ENCODE results near the gene ACTL7B. TPM values are rescaled to one million over a fixed set of nuclear protein-coding genes. Genes with fewer than 3 reads are reported as not detected.

The ACTL7B gene
- total RNA-seq, 1 experiment from 2014 or later, result not detected

DNA sequence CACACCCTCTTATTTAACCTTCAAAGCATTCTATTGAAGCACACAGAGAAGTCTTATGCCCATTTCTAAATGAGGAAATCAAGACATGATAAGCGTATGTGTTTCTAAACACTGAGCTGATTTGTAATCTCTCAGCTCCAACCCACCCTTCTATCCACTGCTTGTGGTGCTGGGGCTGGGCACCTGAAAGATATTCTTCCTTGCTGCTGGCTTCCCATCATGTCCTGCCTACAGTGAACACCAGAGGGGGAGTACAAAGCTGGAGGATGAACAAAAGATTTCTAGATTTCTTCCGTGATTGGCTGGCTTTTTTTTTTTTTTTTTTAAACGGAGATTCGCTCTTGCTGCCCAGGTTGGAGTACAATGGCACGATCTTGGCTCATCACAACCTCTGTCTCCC is 20.6 kb upstream of the ACTL7B start:
- no TSS peak for BruUV-seq (replicated peaks)
- H2AFZ ChIP-seq, result no peak overlapping the region
- H3K36me3 ChIP-seq (ENCODE audit: low read depth), result peaks cover 16% of the 10 kb centered on the region; the same call in 1 of the 2 replicates
- no peaks in the 10 kb centered on the region for H3K79me2 ChIP-seq (ENCODE audit: low read depth)
- H3K4me1 ChIP-seq (replicated peaks; ENCODE audit: insufficient read depth), result no peaks in the 10 kb centered on the region
- no peaks in the 10 kb centered on the region for H3K27me3 ChIP-seq (ENCODE audit: insufficient read depth, low read depth)
- no peak for TF ChIP-seq EZH2 (IDR thresholded peaks at IDR 0.05; ENCODE audit: low read depth)
- TF ChIP-seq, protein P1, sequence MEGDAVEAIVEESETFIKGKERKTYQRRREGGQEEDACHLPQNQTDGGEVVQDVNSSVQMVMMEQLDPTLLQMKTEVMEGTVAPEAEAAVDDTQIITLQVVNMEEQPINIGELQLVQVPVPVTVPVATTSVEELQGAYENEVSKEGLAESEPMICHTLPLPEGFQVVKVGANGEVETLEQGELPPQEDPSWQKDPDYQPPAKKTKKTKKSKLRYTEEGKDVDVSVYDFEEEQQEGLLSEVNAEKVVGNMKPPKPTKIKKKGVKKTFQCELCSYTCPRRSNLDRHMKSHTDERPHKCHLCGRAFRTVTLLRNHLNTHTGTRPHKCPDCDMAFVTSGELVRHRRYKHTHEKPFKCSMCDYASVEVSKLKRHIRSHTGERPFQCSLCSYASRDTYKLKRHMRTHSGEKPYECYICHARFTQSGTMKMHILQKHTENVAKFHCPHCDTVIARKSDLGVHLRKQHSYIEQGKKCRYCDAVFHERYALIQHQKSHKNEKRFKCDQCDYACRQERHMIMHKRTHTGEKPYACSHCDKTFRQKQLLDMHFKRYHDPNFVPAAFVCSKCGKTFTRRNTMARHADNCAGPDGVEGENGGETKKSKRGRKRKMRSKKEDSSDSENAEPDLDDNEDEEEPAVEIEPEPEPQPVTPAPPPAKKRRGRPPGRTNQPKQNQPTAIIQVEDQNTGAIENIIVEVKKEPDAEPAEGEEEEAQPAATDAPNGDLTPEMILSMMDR (conservative IDR thresholded peaks at IDR 0.05), result no peak
- H3K9me3 ChIP-seq (ENCODE audit: insufficient read depth, low read depth), result no peaks in the 10 kb centered on the region
- POLR2A ChIA-PET (ENCODE audit: unreplicated experiment), result no interaction called here
- CTCF ChIA-PET, result no interaction called here
- no peak overlapping the region for H3K4me3 ChIP-seq
- H3K9me2 ChIP-seq (ENCODE audit: insufficient read depth), result no peaks in the 10 kb centered on the region
- H4K20me1 ChIP-seq (ENCODE audit: insufficient read depth), result no peaks in the 10 kb centered on the region
- DNase-seq, result no peak
- no peak overlapping the region for H3K4me2 ChIP-seq
- no peaks in the 10 kb centered on the region for H3F3A ChIP-seq (ENCODE audit: insufficient read depth, low read depth)
- H3K27ac ChIP-seq, result no peak overlapping the region
- intact Hi-C loops (cut with micrococcal nuclease; ENCODE audit: unreplicated experiment), result no loop called here

DNA sequence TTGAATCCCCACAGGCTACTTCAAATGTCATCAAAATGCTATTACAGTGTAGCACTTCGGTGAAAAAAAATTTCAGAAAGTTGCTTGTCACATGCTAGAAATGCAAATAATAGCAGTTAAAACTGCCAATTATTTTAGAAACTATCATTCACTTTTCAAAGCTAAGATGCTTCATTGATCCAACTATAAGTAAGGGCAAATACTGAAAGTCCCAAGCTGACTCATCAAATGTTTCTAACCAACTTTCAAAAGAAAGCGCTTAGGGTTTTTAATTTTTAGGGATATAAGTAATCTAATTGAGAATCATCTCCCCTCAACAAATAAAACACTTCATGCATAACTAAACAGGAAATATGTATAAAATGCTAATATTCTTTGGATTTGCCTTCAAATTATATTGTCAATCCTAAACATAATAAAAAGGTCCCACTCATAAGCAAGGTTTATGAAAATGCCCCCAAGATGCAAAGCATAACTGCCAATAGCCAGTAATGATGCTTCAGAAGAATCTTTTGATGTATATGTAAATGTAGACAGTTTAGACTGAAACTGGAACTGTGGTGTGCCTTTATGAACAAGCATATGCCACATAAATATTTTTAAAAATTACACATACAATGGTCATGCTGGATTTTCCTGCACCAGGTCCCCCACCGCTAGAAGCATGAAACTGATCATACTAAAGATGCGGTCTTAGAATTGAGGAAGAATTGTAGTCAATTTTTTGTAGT is 18.4 kb upstream of the ACTL7B start:
- POLR2A ChIA-PET (ENCODE audit: unreplicated experiment), result interaction anchor here (0.7 kb wide), 1 partner anchor 59 kb away, joined by 3 read pairs; no protein-coding TSS in a partner anchor
- Histone ChIP-seq H3F3A (ENCODE audit: insufficient read depth, low read depth) (0 out of 2 replicates have a peak, but pooled peaks cover 3% of the 10 kb centered on the region), H3K4me2 (no peak overlapping the region), H3K4me3 (no peak overlapping the region), H3K4me1 (replicated peaks; ENCODE audit: insufficient read depth) (peaks cover 9% of the 10 kb centered on the region), H3K36me3 (ENCODE audit: low read depth) (peaks cover 15% of the 10 kb centered on the region; the same call in 1 of the 2 replicates), H3K79me2 (ENCODE audit: low read depth) (no peaks in the 10 kb centered on the region), H3K9me3 (ENCODE audit: insufficient read depth, low read depth) (no peaks in the 10 kb centered on the region), H3K27ac (no peak overlapping the region), H3K9me2 (ENCODE audit: insufficient read depth) (no peaks in the 10 kb centered on the region), H4K20me1 (ENCODE audit: insufficient read depth) (no peaks in the 10 kb centered on the region), H3K27me3 (ENCODE audit: insufficient read depth, low read depth) (no peaks in the 10 kb centered on the region), H2AFZ (no peak overlapping the region)
- no TSS peak for BruUV-seq (replicated peaks)
- CTCF ChIA-PET, result no interaction called here
- no peak for DNase-seq
- intact Hi-C loops (cut with micrococcal nuclease; ENCODE audit: unreplicated experiment), result no loop called here
- TF ChIP-seq, protein P1 (conservative IDR thresholded peaks at IDR 0.05), result no peak
- no peak for TF ChIP-seq EZH2 (IDR thresholded peaks at IDR 0.05; ENCODE audit: low read depth)

DNA sequence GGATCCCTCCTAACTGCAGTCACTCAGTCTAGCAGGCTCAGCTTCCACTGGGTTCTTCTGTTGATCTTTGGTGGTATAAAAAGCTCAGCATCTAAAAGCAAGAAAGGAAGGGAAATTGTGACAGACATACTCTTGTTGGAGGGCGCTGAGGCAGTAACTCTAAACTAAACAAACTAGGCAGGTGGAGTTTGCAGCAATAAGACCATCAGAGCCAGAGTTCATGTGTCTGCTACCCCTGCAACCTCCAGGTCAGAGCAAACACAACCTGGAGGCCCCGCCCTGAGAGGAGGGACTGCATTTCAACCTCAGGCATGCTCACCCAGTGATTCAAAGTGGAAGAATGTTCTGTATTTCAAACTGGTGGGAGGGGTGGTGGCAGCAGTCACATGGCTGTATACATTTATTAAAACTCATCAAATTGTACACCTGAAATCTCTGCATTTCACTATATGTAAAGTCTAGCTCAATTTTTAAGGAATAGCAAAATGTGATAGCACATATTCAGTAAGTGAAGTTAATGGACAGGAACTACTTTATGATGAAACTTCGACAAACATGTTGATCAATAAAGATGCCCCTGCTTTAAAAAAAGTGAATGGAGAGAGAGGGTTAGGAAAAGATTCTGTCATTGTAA is 13.4 kb upstream of the ACTL7B start:
- peaks cover 21% of the 10 kb centered on the region for H3K4me1 ChIP-seq (replicated peaks; ENCODE audit: insufficient read depth)
- TF ChIP-seq EZH2 (IDR thresholded peaks at IDR 0.05; ENCODE audit: low read depth), result no peak
- TF ChIP-seq, protein P1 (conservative IDR thresholded peaks at IDR 0.05), result no peak
- CTCF ChIA-PET, result no interaction called here
- peak overlapping the region; percentile 37 for H3K4me2 ChIP-seq
- H3K36me3 ChIP-seq (ENCODE audit: low read depth), result 0 out of 2 replicates have a peak, but pooled peaks cover 9% of the 10 kb centered on the region
- H3K9me2 ChIP-seq (ENCODE audit: insufficient read depth), result no peaks in the 10 kb centered on the region
- POLR2A ChIA-PET (ENCODE audit: unreplicated experiment), result no interaction called here
- no peaks in the 10 kb centered on the region for H3K9me3 ChIP-seq (ENCODE audit: insufficient read depth, low read depth)
- H3K4me3 ChIP-seq, result no peak overlapping the region
- H2AFZ ChIP-seq, result no peak overlapping the region
- intact Hi-C loops (cut with micrococcal nuclease; ENCODE audit: unreplicated experiment), result no loop called here
- no peaks in the 10 kb centered on the region for H3K27me3 ChIP-seq (ENCODE audit: insufficient read depth, low read depth)
- DNase-seq, result peak; percentile 64 to 72
- no TSS peak for BruUV-seq (replicated peaks)
- peak overlapping the region; percentile 31; the same call in 1 of the 2 replicates for H3K27ac ChIP-seq
- no peaks in the 10 kb centered on the region for H4K20me1 ChIP-seq (ENCODE audit: insufficient read depth)
- H3K79me2 ChIP-seq (ENCODE audit: low read depth), result no peaks in the 10 kb centered on the region
- H3F3A ChIP-seq (ENCODE audit: insufficient read depth, low read depth), result peaks cover 3% of the 10 kb centered on the region; the same call in 1 of the 2 replicates
